ENCODE results near the gene BMERB1.

Gene BMERB1

DNA sequence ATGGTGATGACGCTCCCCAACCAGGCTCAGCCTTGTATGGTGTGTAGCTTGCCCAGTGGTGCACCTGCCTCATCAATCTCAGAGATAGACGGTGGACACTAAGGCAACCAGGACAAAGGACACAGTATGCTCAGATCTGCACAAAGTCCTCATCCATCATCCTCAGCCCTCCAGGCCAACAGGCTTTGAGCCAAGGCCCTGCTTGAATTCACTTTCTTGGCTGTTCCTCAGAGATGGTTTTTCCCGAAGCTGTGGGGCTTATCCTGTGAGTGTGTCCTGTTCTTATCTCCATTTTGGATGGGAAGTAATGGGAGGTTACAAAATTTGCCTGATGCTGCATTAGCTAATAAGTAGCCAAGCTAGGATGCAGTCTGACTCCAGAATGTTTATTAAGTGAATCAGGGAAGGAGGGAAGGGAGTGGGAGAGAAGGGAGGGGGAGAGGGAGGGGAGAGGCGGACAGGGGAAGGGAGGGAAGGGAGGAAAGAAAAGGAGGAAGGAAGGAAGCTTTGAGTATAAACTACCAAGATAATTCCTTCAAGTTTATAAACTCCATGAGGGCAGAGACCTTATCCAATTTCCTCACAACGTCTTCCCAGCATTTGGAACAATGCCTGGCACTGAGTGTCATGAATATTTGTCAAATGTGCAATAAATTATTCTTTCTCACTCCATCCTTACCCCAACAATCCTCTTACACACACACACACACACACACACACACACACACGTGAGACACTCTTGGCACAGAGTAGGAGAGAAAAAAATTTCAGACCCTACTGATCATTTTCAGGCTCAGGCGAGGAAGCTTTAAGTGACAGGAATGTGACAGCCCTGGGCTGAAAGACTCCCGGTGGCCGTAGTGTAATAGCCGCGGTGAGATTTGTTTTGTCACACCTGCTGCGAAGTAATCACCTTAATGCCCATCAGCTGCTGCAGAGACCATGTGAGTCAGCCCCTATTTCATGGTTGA, 84.3 kb downstream of the BMERB1 start:
- Histone ChIP-seq H4K20me1 (ENCODE audit: insufficient read depth) (no peaks in the 10 kb centered on the region), H3K4me2 (no peak overlapping the region), H3K27me3 (ENCODE audit: insufficient read depth, low read depth) (no peaks in the 10 kb centered on the region), H2AFZ (ENCODE audit: low read depth) (no peak overlapping the region), H3K4me1 (ENCODE audit: low read depth, poor library complexity, severe bottlenecking) (no peaks in the 10 kb centered on the region), H3K4me3 (IDR thresholded peaks at IDR 0.05; ENCODE audit: insufficient read depth, low read depth, low read length) (no peak overlapping the region), H3K36me3 (ENCODE audit: insufficient read depth) (no peaks in the 10 kb centered on the region), H3K9ac (no peak overlapping the region), H3K27ac (no peak overlapping the region), H3K79me2 (ENCODE audit: insufficient read depth, low read depth) (no peaks in the 10 kb centered on the region)
- TF ChIP-seq, protein P1, sequence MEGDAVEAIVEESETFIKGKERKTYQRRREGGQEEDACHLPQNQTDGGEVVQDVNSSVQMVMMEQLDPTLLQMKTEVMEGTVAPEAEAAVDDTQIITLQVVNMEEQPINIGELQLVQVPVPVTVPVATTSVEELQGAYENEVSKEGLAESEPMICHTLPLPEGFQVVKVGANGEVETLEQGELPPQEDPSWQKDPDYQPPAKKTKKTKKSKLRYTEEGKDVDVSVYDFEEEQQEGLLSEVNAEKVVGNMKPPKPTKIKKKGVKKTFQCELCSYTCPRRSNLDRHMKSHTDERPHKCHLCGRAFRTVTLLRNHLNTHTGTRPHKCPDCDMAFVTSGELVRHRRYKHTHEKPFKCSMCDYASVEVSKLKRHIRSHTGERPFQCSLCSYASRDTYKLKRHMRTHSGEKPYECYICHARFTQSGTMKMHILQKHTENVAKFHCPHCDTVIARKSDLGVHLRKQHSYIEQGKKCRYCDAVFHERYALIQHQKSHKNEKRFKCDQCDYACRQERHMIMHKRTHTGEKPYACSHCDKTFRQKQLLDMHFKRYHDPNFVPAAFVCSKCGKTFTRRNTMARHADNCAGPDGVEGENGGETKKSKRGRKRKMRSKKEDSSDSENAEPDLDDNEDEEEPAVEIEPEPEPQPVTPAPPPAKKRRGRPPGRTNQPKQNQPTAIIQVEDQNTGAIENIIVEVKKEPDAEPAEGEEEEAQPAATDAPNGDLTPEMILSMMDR (conservative IDR thresholded peaks at IDR 0.05; ENCODE audit: low read depth, low read length), result no peak

- no peak overlapping the region for H2AFZ ChIP-seq (ENCODE audit: low read depth)
- H3K4me1 ChIP-seq (ENCODE audit: low read depth, poor library complexity, severe bottlenecking), result no peaks in the 10 kb centered on the region
- no peaks in the 10 kb centered on the region for H3K79me2 ChIP-seq (ENCODE audit: insufficient read depth, low read depth)
- H3K27me3 ChIP-seq (ENCODE audit: insufficient read depth, low read depth), result no peaks in the 10 kb centered on the region
- no peaks in the 10 kb centered on the region for H4K20me1 ChIP-seq (ENCODE audit: insufficient read depth)
- no peak overlapping the region for H3K4me3 ChIP-seq (IDR thresholded peaks at IDR 0.05; ENCODE audit: insufficient read depth, low read depth, low read length)
- TF ChIP-seq, protein P1 (conservative IDR thresholded peaks at IDR 0.05; ENCODE audit: low read depth, low read length), result no peak
- H3K27ac ChIP-seq, result no peak overlapping the region
- H3K9ac ChIP-seq, result no peak overlapping the region
- no peaks in the 10 kb centered on the region for H3K36me3 ChIP-seq (ENCODE audit: insufficient read depth)
- H3K4me2 ChIP-seq, result no peak overlapping the region
Measured at GRCh38 chr16:15519790-15520189, 85.4 kb downstream of the BMERB1 start.

DNA sequence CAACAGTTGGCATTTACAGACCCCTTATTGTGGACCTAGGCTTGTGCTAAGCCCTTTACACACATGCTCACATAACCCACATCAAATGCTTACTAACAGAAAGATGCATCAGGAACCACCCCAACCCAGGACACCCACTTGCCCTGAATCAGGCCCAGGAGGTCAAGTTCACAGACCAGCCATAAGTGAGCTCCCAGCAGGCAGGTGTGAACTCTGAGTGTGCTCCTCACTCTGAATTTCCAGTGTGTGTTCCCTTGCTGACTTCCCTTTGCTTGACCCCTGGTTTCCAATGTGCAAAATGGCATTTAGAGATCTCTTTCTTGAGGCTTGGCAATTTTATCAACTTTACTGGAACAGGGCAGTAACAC, 87.0 kb downstream of the BMERB1 start:
- Histone ChIP-seq H3K4me2 (no peak overlapping the region), H3K79me2 (ENCODE audit: insufficient read depth, low read depth) (no peaks in the 10 kb centered on the region), H3K27ac (no peak overlapping the region), H3K4me3 (IDR thresholded peaks at IDR 0.05; ENCODE audit: insufficient read depth, low read depth, low read length) (no peak overlapping the region), H4K20me1 (ENCODE audit: insufficient read depth) (no peaks in the 10 kb centered on the region), H3K27me3 (ENCODE audit: insufficient read depth, low read depth) (no peaks in the 10 kb centered on the region), H3K9ac (no peak overlapping the region), H2AFZ (ENCODE audit: low read depth) (no peak overlapping the region), H3K4me1 (ENCODE audit: low read depth, poor library complexity, severe bottlenecking) (no peaks in the 10 kb centered on the region), H3K36me3 (ENCODE audit: insufficient read depth) (no peaks in the 10 kb centered on the region)
- TF ChIP-seq, protein P1 (conservative IDR thresholded peaks at IDR 0.05; ENCODE audit: low read depth, low read length), result no peak

- Histone ChIP-seq H3K4me3 (IDR thresholded peaks at IDR 0.05; ENCODE audit: insufficient read depth, low read depth, low read length) (no peak overlapping the region), H3K36me3 (ENCODE audit: insufficient read depth) (no peaks in the 10 kb centered on the region), H4K20me1 (ENCODE audit: insufficient read depth) (no peaks in the 10 kb centered on the region), H2AFZ (ENCODE audit: low read depth) (no peak overlapping the region), H3K9ac (no peak overlapping the region), H3K4me1 (ENCODE audit: low read depth, poor library complexity, severe bottlenecking) (no peaks in the 10 kb centered on the region), H3K4me2 (no peak overlapping the region), H3K27me3 (ENCODE audit: insufficient read depth, low read depth) (no peaks in the 10 kb centered on the region), H3K27ac (no peak overlapping the region), H3K79me2 (ENCODE audit: insufficient read depth, low read depth) (no peaks in the 10 kb centered on the region)
- TF ChIP-seq, protein P1 (conservative IDR thresholded peaks at IDR 0.05; ENCODE audit: low read depth, low read length), result no peak
Measured at GRCh38 chr16:15521758-15522509, 87.5 kb downstream of the BMERB1 start.

Measured in KMS-11 (cell line).